Hippocampal formation (tissue), 2 donors: Measurements from ENCODE around the gene HOXA7.

Experiments
- DNase-seq, 2 donors: peaks; one replicate each; lab custom pipeline; 2025; lab: John Stamatoyannopoulos, UW

HOXA7 gene

DNA sequence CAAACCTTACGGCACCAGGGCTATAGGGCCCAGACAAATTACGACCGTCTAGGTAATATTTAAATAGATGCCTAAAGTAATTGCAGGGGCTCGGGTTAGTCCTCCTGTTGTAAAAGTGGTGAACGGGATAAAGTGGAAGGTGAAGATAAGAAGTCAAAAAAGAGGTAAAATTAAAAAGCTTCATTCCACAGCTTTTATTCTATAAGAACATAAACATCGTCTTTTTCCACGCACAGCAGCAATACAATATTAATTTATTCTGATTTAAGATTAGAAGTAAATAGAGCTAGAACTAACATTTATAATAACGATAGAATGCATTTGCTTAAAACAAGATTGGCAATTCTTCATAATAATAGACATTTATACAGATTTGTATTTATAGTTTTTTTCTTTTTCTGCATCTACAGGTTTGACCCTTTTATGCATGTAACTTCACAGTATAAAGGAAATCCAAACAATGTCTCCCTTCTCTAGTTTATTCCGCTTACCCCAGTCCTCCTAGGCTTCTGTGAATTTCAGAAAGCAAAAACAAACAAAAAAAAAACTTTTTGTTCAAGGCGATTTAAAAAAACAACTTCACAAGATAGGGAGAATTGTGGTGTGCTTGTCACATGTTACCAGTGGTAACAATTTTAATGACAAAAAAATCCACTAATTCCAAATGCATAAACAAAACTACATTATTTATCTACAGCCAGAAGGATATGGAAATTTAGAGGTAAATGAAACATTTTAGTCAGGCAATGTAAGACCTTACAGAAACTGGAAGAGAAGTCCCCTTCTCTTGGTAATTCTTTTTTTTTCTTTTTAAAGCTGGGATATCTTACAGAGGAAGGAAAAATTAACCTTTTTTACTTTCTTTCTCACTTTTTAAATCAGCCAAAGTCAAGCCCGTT, 14.2 kb upstream of the HOXA7 start:
- no peak for DNase-seq

DNA sequence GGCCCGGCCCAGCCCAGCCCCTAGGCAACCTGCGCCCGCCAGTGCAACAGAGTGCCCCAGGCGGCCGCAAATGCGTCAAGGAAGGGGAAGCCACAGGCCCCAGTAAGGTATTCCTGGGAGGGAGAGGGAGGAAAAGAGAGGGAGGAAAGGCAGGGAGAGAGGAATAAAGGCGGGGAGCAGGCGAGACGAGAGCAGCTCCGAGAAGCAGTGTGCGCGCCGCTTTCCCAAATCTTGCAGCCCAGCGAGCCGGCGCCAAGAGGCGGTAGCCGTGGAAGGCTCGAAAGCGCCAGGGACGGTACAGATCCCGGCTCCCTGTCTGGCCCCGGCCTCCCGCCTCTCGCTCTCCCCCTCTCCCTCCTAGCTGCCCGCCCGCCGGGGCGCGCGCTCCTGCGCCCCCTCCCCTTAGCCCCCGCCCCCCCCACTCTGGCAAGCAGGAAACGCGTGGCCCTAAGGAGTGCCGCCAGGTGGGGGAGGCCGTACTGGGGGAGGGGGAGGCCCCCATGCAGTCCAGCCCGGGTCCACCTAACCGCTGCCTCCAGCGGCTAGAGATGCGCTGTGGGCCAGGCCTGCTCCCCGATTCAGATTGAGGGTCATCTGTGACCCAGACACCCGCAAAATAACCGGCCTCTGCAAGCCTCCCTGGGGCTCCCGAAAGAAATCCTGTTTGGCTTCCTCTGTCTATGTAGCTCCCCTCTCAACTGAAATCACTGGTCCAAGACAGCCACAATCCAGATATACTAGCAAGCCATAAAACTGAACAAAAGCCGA, 13.4 kb upstream of the HOXA7 start:
- DNase-seq: no peak

DNA sequence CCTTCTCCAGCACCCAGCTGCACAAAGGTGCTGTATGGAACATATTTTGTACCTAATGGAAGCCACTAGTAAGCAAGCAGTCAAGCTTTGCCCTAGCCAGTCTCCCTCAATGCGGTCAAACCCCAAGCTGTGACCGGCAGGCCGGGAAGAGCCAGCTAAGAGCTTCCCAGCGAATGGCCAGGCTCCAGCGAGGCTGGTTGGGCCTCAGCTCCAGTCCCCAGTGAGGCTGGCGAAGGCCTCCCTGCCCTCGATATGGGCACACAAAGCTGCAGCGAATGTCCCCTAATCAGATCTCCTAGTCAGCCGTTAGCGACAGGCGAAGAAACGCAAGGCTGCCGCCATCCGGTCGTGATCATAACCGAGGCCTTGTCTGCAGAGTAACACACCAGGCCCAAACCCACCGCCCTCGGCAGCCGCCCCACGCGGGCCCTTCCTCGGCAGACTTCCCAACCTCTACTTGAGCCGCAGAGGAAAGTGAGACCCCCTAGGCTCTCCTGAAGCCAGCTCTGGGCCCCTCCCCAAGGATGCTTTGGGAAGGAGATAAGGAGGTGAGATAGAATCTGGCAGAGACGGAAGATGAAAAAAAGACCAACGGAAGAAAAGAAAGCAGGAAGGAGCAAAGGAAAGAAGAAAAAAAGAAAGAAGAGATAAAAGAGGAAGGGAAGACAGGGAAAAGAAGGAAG, 11.9 kb upstream of the HOXA7 start:
- DNase-seq: no peak

DNA sequence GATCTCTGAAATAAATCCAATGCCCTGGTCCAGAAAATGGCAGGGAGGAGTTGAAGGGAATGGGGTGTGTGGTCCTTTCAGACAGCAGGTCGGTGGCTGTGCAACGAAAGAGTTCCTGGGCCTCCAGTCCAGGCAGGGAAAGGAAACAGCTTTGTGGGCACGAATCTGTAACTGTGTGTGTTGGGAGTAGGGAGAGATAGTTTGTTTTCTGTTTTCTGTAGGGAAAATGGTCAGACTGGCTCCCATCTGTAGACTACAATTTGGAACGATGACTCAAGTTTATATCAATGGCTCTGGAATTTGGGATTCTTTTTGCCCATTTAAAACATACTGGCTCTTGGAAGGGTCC, 11.4 kb upstream of the HOXA7 start:
- DNase-seq: no peak

DNA sequence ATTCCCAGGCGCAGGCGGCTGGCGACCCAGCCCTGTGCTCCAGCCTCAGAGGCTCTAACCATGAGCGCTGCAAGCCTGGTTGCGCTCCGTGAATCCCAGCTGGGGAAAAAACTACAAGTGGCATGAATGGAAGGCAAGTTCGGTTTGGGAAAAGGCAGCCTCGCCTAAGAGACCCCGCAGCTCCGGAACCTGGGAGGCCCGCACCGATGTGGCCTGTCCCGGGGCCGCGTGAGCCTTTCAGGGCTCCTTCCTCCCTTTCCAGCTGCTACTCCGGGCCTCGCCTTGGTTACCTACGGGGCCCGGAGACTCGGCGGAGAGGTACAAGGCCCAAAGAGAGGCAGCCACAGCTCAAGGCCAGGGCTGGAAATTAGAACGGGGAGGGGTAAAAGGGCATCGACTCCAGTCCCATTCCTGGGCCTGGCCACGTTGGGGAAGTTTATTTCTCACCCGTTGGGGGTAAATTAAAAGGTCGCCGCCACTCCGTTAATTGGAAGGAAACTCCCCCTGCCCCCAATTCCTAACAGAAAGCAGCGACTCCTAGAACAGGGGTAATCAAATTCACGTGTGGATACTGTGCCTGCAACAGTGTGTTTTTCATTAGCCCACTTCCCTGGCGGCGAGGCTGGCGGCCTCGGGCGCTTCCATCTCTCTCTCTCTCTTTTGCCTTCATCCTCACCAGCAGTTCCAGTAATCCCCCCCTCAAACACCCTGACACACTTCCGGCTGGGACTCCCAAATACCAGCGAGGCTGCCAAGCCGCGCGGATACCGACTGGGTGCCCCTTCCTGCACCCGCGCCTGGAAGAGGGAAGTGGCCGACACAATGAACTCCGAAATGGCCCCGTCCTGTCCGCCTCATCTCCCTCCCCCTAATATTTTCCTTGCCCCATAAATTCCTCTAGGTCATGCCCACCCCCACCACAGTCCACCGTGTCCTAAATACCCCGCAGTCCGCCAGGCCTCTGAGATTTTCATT, 10.3 kb upstream of the HOXA7 start:
- DNase-seq: no peak

DNA sequence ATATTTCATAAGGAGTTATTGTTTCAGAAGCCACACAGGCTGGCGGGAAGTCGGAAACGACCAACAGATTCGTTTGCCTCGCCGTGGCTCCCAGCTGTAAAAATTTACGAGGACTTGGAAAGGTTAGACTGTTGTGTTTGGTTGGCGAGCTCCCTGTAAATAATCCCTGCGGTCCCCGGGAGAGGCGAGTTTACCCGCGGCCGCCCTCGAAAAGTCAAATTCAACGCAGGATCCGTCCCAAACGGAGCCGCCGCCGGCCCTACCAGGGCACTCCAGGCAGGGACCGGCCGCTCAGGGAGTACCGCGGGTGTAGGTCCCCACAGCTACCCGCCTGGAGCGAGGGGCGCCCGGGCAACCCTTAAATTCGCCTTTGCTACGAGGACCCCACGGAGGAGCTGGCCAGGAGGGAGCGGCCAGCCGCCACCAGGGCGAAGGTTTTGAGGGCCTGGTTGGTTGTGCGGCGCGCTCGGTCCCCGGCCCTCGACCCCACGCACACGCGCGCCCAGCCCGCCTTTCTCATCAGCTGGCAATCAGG, 9.6 kb upstream of the HOXA7 start:
- DNase-seq: no peak

DNA sequence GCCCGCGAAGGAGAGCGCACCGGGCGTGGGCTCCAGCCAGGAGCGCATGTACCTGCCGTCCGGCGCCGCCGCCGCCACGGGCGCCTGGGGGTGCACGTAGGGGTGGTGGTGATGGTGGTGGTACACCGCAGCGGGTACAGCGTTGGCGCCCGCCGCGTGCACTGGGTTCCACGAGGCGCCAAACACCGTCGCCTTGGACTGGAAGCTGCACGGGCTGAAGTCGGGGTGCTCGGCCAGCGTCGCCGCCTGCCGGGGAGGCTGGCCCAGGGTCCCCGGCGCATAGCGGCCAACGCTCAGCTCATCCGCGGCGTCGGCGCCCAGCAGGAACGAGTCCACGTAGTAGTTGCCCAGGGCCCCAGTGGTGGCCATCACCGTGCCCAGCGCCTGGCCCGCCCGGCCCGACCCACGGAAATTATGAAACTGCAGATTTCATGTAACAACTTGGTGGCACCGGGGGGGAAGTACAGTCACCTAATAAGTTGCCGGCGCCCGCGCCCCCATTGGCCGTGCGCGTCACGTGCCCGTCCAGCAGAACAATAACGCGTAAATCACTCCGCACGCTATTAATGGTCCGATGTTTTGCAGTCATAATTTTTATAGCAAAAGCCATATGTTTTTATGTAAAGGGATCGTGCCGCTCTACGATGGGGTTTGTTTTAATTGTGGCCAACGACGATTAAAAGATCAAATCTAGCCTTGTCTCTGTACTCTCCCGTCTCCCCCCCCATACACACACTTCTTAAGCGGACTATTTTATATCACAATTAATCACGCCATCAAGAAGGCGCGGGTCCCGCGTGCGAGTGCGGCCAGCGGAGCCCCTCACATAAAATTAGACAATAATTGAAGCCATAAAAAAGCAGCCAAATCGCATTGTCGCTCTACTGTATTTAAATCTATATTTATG, 8.9 kb upstream of the HOXA7 start, which contains the start of gene HOXA9:
Gene HOXA9 (minus strand): TSS at position 449 of the 907 bp plus-strand sequence. CDS start 80 bp downstream, at position 369.
- DNase-seq: no peak

DNA sequence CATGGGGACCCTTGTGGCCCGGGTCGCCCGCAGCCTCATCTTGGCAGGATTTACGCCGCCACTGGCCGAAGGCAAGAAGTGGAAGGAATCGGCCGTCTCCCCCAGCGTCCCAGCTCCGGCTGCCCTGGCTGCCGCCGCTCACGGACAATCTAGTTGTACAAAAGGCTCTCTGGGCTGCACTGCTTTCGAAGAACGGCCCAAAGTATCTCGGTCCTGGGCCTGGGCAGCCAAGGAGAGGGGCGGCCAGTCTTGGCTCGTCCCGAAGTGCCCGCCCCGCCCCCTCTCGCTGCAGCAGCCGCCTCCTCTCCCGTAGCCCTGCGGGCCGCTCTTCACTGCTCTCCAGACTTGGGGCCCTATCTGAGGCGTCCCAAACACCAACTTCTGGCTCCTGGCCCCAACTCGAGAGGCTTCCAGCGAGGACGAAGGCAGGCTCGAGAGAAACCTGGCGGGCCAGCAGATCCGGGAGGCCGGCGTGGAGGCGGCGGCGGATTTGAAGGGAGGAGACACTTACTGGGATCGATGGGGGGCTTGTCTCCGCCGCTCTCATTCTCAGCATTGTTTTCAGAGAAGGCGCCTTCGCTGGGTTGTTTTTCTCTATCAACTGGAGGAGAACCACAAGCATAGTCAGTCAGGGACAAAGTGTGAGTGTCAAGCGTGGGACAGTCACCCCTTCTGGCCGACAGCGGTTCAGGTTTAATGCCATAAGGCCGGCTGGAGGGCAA, 8.1 kb upstream of the HOXA7 start:
- no peak for DNase-seq

DNA sequence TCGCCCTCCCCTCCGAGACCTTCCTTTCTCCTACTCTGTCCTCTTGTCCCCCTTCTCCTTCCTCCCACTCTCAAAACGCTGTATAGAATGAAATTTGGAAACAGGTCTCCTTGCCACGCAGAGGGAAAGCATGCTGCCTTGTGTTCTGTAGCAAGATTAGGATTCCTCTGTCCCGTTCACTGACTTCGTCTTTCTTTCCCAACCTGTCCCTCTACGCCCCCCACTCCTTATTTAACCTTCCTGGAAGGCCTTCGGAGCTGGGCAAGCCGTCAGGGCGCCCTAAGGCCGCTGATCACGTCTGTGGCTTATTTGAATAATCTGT, 7.5 kb upstream of the HOXA7 start:
- no peak for DNase-seq

DNA sequence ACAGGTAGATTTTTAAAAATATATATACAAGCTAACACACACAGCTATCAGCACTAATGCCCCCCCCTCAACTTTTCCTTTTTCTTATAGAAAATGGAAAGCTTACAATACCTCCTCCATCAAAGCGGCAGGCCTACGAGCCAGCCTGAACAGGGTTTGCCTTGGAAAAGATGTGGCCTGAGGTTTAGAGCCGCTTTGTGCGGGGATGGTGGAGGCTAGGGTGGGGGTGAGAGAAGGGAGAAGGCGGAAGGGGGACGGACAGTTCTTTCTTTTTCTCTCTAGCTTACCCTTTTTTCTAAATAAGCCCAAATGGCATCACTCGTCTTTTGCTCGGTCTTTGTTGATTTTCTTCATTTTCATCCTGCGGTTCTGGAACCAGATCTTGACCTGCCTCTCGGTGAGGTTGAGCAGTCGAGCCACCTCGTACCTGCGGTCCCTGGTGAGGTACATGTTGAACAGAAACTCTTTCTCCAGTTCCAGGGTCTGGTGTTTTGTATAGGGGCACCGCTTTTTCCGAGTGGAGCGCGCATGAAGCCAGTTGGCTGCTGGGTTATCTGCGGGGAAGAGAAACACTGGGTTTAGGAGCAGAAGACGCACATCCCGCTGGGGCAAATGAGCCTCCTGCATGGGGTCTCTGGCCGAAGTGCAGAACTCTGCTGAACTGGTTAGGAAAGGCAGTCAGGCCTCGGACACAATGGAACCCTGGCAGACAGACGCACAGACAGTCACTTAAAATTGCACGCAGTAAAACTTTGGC, 7.0 kb upstream of the HOXA7 start:
- DNase-seq: no peak

DNA sequence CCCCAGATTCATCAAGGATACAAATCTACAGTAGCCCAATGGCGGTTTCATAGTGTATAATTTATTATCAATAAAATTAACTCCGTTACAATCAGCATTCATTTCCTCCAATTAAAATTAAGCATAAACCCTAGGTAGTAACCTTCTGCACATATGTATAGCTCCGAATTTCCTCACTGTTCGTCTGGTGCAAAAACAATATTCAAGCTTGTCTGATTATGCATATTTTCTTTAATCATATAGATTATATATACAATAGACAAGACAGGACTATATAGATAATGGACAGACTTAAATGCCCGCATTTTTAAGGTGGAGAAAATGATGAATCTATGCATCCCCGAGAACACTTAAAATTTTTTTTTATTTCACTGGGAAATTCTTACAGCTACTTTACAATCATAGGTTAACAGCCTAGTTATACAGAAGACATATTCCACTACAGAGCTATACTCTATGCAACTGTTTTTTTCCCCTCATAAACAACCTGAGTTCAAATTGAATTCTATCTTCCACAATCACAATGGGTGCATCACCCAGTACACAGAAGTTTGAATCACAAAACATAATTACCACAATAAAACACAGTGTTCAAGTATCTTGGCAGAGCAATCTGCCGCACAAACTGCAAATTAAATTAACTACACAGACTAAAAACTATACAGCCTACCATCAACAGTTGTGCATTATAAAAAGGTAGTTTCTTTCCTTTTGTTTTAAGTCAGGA, 6.2 kb upstream of the HOXA7 start:
- no peak for DNase-seq

DNA sequence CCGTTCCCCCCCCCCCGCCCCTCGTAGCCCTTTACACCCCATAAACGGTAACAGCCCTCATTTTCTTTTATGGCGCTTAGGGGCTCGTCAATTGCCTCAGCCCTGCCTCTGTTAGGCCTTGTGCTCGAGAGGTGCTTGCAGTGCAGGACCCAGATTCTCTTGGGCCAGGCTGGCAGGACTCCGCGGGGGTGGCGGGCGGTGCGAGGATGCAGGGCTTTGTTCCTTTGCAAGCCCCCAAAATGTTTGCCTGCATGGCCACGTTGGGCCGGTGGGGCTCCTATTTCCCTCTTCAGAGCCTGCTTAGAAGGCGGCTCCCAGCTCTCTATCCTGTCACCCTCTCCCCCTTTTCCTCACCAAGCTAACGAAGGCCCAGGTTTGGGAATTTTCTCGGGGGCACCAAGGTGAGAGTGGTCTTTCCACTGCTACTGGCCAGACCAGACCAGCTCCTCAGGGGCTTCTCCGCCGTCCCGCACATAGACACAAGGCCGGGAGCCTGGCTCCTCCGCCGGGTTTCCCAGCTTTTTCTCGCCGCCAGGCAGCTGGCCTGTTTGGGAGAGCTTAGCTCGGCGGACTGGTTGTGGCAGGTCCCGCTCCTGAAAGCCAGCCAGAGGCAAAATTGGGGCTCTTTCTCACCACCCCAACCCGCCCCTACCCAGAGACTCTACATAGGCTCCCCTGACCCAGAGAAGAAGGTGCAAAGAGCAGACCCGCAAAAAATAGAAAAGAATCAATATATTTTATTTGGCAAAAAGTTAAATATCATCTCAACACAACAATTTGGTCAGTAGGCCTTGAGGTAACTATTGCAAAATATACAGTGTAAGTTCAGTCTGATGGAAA, 5.5 kb upstream of the HOXA7 start:
- no peak for DNase-seq

DNA sequence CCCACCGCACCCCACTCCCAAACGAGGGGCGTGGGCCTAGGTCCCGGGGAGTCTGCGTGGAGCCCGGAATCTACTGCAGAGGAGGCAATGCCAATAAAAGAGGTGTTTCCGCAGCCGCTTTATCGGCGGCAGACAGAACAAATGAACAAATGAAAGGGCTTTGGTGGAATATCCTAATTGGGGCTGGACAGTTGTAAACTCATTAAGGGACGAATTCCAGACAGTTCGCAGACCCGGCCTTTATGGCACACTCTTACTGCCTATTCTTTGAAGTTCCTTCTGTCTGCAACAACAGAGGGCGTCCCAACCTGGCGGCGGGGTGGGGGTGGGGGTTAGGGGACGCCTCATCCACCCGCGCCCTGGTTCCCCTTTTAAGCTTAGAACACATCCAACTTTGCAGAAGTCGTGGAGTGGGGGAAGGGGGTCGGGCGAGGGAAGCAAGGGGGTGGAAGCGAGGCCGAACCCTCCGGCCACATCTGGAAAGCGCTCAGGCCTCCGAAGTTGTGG, 4.8 kb upstream of the HOXA7 start:
- DNase-seq: no peak

DNA sequence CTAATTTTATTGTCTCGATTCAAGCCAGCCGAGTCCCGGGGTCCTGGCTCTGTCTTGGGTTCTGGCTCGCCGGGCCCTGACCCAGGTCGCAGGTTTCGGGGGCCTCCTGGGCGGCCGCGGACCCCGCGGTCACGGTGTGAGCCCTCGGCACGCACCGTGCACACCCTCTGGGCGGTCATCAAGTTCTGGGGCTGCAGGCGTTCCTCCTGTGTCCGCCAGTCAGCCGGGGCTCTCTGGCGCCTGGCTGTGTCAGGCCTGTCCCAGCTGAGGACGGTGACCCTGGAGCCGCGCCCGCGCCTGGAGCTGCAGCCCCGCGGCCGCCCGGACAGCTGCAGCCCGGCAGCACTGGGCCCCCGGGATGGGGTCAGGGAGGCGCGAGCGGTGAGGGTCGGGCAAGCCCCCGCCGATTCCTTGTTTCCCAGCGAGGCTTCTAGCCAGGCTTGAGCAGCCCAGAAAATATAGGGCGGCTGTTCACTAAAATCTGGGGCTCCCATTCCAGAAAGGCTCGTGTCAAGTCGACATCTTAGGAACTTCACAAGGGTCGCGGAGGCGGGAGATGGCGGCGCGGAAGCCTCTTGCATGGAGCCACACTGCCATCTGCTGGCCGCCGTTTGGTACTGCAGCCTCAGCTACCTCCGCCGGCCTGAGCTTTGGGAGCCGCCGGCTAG, 4.2 kb upstream of the HOXA7 start:
- DNase-seq: peak; percentile 62

DNA sequence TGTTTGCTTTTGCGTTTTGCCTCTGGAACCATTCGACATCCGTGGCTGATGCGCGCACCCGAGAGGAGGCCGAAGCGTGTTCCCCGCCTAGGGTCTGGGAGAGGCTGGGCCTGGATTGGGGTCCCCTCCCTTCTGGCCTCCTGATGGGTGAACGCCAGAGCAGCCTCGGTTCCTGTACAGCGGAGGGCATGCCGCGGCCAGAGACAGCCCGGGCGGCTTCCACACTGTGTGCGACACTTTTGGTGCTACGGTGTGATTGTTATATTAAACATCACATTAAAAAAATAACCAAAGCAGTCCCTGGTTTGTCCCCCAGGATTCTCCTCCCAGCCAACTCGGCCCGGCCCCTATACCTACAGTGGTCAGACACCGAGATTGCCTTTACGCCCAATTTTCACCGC, 3.7 kb upstream of the HOXA7 start:
- no peak for DNase-seq
